Prostate gland (tissue), 2 donors: ENCODE measurements around the gene FOXP4. TPM values are rescaled to one million over a fixed set of nuclear protein-coding genes. Genes with fewer than 3 reads are reported as not detected.

ENCODE experiments used
- DNase-seq: peaks from one replicate; pipeline ENCODE4 v3.0.0-alpha.2; 2019; ENCODE audit warnings: low spot score
- H3K27ac ChIP-seq, 2 donors: fragments of 200-600 bp; sonication (generic); 2 replicates each; pipeline ENCODE4 v1.5.1; 2017 to 2019
- H3K27me3 ChIP-seq: fragments of 200-600 bp; sonication (generic); replicated peaks from 2 replicates; pipeline ENCODE4 v1.5.1; 2019; ENCODE audit not compliant: insufficient read depth
- H3K36me3 ChIP-seq, 2 donors: fragments of 200-600 bp; sonication (generic); 1 replicate in 1 of 2; 2 replicates in 1 of 2; pipeline versions ENCODE4 v1.5.1 to v1.8.1; 2017 to 2019
- H3K4me1 ChIP-seq: fragments of 200-600 bp; sonication (generic); replicated peaks from 2 replicates; pipeline ENCODE4 v1.5.1; 2019
- H3K4me3 ChIP-seq, 2 donors: fragments of 200-600 bp; sonication (generic); 2 replicates each; pipeline ENCODE4 v1.5.1; 2017 to 2019
- H3K9me3 ChIP-seq: fragments of 200-600 bp; sonication (generic); 2 replicates; pipeline ENCODE4 v1.5.1; 2017
- CTCF ChIP-seq, 4 experiments: fragments of 200-600 bp in 2 of 4; fragments of 450-650 bp in 2 of 4; sonication (generic) in 2 of 4; IDR thresholded peaks; 1 replicate in 3 of 4; 2 replicates in 1 of 4; pipeline ENCODE4 v1.5.1; 2016 to 2019; ENCODE audit warnings: antibody characterized with exemption in 4 of 4, mild to moderate bottlenecking in 2 of 4, moderate library complexity in 2 of 4
- POLR2A ChIP-seq: fragments of 450-650 bp; IDR thresholded peaks from one replicate; pipeline ENCODE4 v1.6.1; 2016; ENCODE audit warnings: antibody characterized with exemption, mild to moderate bottlenecking
- POLR2AphosphoS5 ChIP-seq: sonication (generic); formaldehyde crosslinking; IDR thresholded peaks from one replicate; pipeline ENCODE4 v1.6.1; 2017; ENCODE audit warnings: antibody characterized with exemption
- WGBS: methylation state at CpG from one replicate; pipeline ENCODE4 v1.1.5; 2018; 5-methylcytosine and 5-hydroxymethylcytosine counted together
- intact Hi-C: fragments of 100-400 bp; cut with DNase I; formaldehyde crosslinking; loops from one replicate; pipeline ENCODE4 v1.14.2; 2022
- total RNA-seq, 2 donors: library from RNA; depleted of rRNA; stranded (reverse); fragments of >200 nt; gene quantifications; one replicate each; pipeline ENCODE4 v1.1.0, GENCODE V29; 2016

The FOXP4 gene
- total RNA-seq, 2 donors from 2014 or later, result 24.8 to 53.5 TPM

- Histone ChIP-seq H3K9me3 (no peaks in the 10 kb centered on the region), H3K4me1 (peaks cover 3% of the 10 kb centered on the region), H3K27ac (peak overlapping the region; percentile 72 to 86), H3K27me3 (no peaks in the 10 kb centered on the region), H3K36me3 (no peaks in the 10 kb centered on the region), H3K4me3 (peak overlapping the region; percentile 59 to 90)
- TF ChIP-seq CTCF (IDR thresholded peaks at IDR 0.05) (no peak), POLR2A (no peak), POLR2AphosphoS5 (no peak)
- intact Hi-C loops, result loop anchor here (5.0 kb wide), 3 partner anchors 46 to 174 kb away; no protein-coding TSS in a partner anchor
- 3% methylated on average over 12 of the region's 67 CpGs for WGBS
- DNase-seq, result no peak
Observed at GRCh38 chr6:41546475-41546865, 289 bp downstream of the FOXP4 start.

GRCh38 chr6:41546866-41547798 lies 951 bp downstream of the FOXP4 start:
- WGBS, result under 1% methylated on average over 61 of the region's 82 CpGs
- peaks cover 0 to 3% of the 10 kb centered on the region in 2 donors for H3K36me3 ChIP-seq
- intact Hi-C loops, result loop anchor here (5.0 kb wide), 3 partner anchors 45 to 175 kb away; no protein-coding TSS in a partner anchor
- H3K27ac ChIP-seq, result peak overlapping the region; percentile 72 to 86
- H3K4me3 ChIP-seq, result peak overlapping the region; percentile 59 to 90
- no peaks in the 10 kb centered on the region for H3K9me3 ChIP-seq
- no peaks in the 10 kb centered on the region for H3K27me3 ChIP-seq
- no peak for DNase-seq
- H3K4me1 ChIP-seq, result peaks cover 3% of the 10 kb centered on the region
- TF ChIP-seq CTCF (IDR thresholded peaks at IDR 0.05) (no peak), POLR2AphosphoS5 (no peak), POLR2A (no peak)

GRCh38 chr6:41547799-41548097 lies 1.6 kb downstream of the FOXP4 start:
- H3K9me3 ChIP-seq, result no peaks in the 10 kb centered on the region
- no peaks in the 10 kb centered on the region for H3K27me3 ChIP-seq
- WGBS, result 4% methylated on average over 21 of the region's 21 CpGs
- no peak for TF ChIP-seq CTCF (IDR thresholded peaks at IDR 0.05)
- no peak for TF ChIP-seq POLR2AphosphoS5
- no peak for TF ChIP-seq POLR2A
- H3K36me3 ChIP-seq, result peaks cover 0 to 8% of the 10 kb centered on the region in 2 donors
- peak overlapping the region; percentile 72 to 86 for H3K27ac ChIP-seq
- no peak for DNase-seq
- H3K4me3 ChIP-seq, result peak overlapping the region; percentile 59 to 90
- peaks cover 3% of the 10 kb centered on the region for H3K4me1 ChIP-seq
- intact Hi-C loops, result loop anchor here (5.0 kb wide), 3 partner anchors 45 to 175 kb away; no protein-coding TSS in a partner anchor

GRCh38 chr6:41548098-41548840 lies 2.1 kb downstream of the FOXP4 start:
- H3K27me3 ChIP-seq, result no peaks in the 10 kb centered on the region
- H3K36me3 ChIP-seq, result peaks cover 0 to 8% of the 10 kb centered on the region in 2 donors
- TF ChIP-seq POLR2AphosphoS5 (no peak), CTCF (IDR thresholded peaks at IDR 0.05) (no peak), POLR2A (no peak)
- H3K27ac ChIP-seq, result peak overlapping the region; percentile 72 to 86
- no peak for DNase-seq
- H3K9me3 ChIP-seq, result no peaks in the 10 kb centered on the region
- WGBS, result 20% methylated on average over 36 of the region's 50 CpGs
- intact Hi-C loops, result loop anchor here (5.0 kb wide), 3 partner anchors 44 to 176 kb away; no protein-coding TSS in a partner anchor
- H3K4me1 ChIP-seq, result peaks cover 3% of the 10 kb centered on the region
- H3K4me3 ChIP-seq, result peak overlapping the region; percentile 59 to 90
